Suprapubic skin (tissue), 4 donors: Measurements from ENCODE around the gene POLRMT. TPM values are rescaled to one million over a fixed set of nuclear protein-coding genes. Genes with fewer than 3 reads are reported as not detected.
A peak's percentile ranks its signal among the peaks of the same experiment; 100 is the strongest.

Experiments
- DNase-seq, 2 donors: peaks; one replicate each; pipeline ENCODE4 v3.0.0-alpha.2; 2019; ENCODE audit warnings: low spot score in 2 of 2
- H3K27ac ChIP-seq: fragments of 200-600 bp; sonication (generic); one replicate; pipeline ENCODE4 v1.5.1; 2019
- H3K27me3 ChIP-seq: fragments of 200-600 bp; sonication (generic); one replicate; pipeline ENCODE4 v1.5.1; 2019
- H3K36me3 ChIP-seq: fragments of 200-600 bp; sonication (generic); one replicate; pipeline ENCODE4 v1.5.1; 2019
- H3K4me1 ChIP-seq: fragments of 200-600 bp; sonication (generic); one replicate; pipeline ENCODE4 v1.5.1; 2019
- H3K4me3 ChIP-seq: fragments of 200-600 bp; sonication (generic); one replicate; pipeline ENCODE4 v1.5.1; 2019; ENCODE audit warnings: mild to moderate bottlenecking
- H3K9me3 ChIP-seq: fragments of 200-600 bp; sonication (generic); one replicate; pipeline ENCODE4 v1.5.1; 2019
- EP300 ChIP-seq: sonication (generic); formaldehyde crosslinking; IDR thresholded peaks from one replicate; pipeline ENCODE4 v1.6.1; 2017; ENCODE audit warnings: antibody characterized with exemption
- POLR2A ChIP-seq, 2 donors: fragments of 450-650 bp; IDR thresholded peaks; one replicate each; pipeline ENCODE4 v1.6.1; 2017; ENCODE audit warnings: antibody characterized with exemption in 2 of 2, mild to moderate bottlenecking in 2 of 2, moderate library complexity in 2 of 2
- POLR2AphosphoS5 ChIP-seq, 3 donors: sonication (generic); formaldehyde crosslinking; IDR thresholded peaks; one replicate each; pipeline ENCODE4 v1.6.1; 2017; ENCODE audit warnings: antibody characterized with exemption in 3 of 3
- WGBS: methylation state at CpG from one replicate; pipeline ENCODE4 v1.1.5; 2018; 5-methylcytosine and 5-hydroxymethylcytosine counted together
- total RNA-seq, 4 donors: library from RNA; depleted of rRNA; stranded (reverse); fragments of >200 nt; gene quantifications; one replicate each; pipeline ENCODE4 v1.1.0, GENCODE V29; 2016
- TF ChIP-seq, protein P1 (sequence below), 2 donors: fragments of 200-600 bp in 1 of 2; fragments of 450-650 bp in 1 of 2; sonication (generic) in 1 of 2; IDR thresholded peaks; one replicate each; pipeline ENCODE4 v1.5.1; 2016 to 2019; ENCODE audit warnings: antibody characterized with exemption in 2 of 2, mild to moderate bottlenecking in 1 of 2, moderate library complexity in 1 of 2

Gene POLRMT
- total RNA-seq, 4 donors from 2014 or later = 26.0 to 60.4 (median 46.3) TPM

DNA sequence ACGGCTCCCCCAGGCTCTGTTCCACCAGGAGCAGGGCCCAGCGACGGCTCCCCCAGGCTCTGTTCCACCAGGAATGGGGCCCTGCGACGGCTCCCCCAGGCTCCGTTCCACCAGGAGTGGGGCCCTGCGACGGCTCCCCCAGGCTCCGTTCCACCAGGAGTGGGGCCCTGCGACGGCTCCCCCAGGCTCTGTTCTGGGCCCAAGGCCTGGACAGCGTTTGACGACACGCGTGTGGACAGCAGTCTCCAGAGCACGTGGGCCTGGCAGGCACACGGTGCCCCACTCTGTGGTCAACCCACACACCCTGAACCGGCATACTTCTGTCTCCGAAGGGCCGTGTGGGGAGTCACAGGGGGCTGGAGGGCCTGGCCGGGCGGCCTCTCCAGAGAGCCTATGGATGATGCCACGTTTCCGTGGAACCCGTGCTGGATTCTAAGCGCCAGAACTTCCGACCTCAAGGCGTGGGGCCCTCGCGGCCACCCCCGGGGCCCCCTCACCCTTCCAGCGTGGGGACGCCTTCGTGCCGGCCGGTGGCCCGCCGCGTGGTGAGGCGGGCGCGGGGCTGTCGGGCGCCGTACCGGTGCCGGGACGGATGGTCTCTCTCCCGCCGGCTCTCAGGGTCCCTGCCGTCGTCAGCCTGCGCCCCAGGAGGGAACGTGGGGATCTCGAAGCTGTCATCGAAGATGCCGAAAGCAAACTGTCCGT, 17.9 kb upstream of the POLRMT start:
- WGBS = 97% methylated on average over 40 of the region's 58 CpGs
- no peak for DNase-seq
- no peak for TF ChIP-seq POLR2AphosphoS5 (IDR thresholded peaks at IDR 0.05)
- TF ChIP-seq, protein P1, sequence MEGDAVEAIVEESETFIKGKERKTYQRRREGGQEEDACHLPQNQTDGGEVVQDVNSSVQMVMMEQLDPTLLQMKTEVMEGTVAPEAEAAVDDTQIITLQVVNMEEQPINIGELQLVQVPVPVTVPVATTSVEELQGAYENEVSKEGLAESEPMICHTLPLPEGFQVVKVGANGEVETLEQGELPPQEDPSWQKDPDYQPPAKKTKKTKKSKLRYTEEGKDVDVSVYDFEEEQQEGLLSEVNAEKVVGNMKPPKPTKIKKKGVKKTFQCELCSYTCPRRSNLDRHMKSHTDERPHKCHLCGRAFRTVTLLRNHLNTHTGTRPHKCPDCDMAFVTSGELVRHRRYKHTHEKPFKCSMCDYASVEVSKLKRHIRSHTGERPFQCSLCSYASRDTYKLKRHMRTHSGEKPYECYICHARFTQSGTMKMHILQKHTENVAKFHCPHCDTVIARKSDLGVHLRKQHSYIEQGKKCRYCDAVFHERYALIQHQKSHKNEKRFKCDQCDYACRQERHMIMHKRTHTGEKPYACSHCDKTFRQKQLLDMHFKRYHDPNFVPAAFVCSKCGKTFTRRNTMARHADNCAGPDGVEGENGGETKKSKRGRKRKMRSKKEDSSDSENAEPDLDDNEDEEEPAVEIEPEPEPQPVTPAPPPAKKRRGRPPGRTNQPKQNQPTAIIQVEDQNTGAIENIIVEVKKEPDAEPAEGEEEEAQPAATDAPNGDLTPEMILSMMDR (IDR thresholded peaks at IDR 0.05) = no peak
- no peak for TF ChIP-seq EP300
- no peak for TF ChIP-seq POLR2A (IDR thresholded peaks at IDR 0.05)
- no peaks in the 10 kb centered on the region for H3K9me3 ChIP-seq
- no peak overlapping the region for H3K27ac ChIP-seq
- H3K36me3 ChIP-seq = peaks cover 78% of the 10 kb centered on the region
- peaks cover 7% of the 10 kb centered on the region for H3K4me1 ChIP-seq
- H3K27me3 ChIP-seq = no peaks in the 10 kb centered on the region
- H3K4me3 ChIP-seq = no peak overlapping the region

DNA sequence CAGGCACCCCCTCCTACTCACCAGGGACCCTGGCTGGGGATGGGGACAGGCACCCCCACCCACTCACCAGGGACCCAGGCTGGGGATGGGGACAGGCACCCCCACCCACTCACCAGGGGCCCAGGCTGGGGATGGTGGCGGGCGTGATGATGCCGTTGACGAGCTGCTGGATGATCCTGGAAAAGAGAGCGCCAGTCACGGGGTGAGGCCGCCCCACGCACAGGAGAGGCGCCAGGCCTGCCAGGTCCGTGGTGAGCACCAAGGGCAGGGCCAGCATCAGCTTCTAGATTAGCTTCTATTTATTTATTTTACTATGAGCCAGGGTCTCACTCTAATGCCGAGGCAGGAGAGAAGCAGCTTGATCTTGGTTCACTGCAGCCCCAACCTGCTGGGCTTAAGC, 16.8 kb upstream of the POLRMT start:
- DNase-seq = no peak
- WGBS = 90% methylated on average over 2 of the region's 11 CpGs
- H3K36me3 ChIP-seq = peaks cover 90% of the 10 kb centered on the region

DNA sequence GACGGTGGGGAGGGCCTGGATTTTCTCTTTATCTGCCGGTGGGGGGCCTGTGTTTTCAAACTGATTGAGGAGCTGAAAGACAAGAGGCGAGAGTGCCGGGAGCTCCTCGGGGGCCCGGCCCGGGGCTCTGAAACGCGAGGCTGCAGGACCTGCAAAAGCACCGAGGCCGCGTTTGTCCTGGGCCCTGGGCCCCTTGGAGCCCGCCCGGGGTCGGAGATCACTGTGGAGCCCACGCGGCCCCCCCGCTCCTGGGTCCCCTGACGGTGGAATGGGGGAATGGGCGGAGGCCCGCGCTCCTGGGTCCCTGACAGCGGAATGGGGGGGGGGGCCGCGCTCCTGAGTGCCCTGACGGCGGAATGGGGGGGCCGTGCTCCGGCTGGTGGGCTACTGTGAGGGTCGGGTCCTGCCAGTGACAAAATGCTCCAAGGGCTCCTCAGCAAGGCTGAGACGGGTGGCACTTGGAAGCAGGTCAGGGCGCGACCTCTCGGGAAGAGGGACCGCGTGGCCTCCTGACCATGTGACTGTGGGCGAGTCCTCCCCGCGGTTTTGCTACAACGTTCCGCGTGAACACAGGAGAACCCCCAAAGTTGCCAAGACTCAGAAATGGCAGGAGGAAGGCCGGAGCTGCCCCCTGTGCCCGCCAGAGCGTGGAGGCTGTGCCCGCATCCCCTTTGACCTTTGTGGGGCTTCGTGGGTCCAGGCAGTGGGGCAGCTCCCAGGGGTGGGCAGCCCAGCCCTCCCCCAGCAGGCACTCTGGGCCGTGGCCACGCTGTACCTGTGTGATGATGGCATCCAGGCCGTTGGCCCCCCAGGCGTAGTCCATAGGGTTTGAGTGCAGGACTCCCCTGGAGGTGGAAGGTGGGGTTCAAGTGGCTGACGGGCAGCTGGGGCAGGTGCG, 15.8 kb upstream of the POLRMT start:
- H3K9me3 ChIP-seq = no peaks in the 10 kb centered on the region
- H3K4me3 ChIP-seq = no peak overlapping the region
- TF ChIP-seq POLR2A (IDR thresholded peaks at IDR 0.05) (no peak), POLR2AphosphoS5 (IDR thresholded peaks at IDR 0.05) (no peak), EP300 (no peak)
- TF ChIP-seq, protein P1 (IDR thresholded peaks at IDR 0.05) = no peak
- H3K27me3 ChIP-seq = no peaks in the 10 kb centered on the region
- H3K27ac ChIP-seq = no peak overlapping the region
- 93% methylated on average over 16 of the region's 53 CpGs for WGBS
- peak in 1 of 2 donors; percentile 65 for DNase-seq
- H3K36me3 ChIP-seq = peaks cover 95% of the 10 kb centered on the region
- H3K4me1 ChIP-seq = no peaks in the 10 kb centered on the region

More for the DNA sequence above, 16.8 kb upstream of the POLRMT start:
- H3K4me1 ChIP-seq = no peaks in the 10 kb centered on the region
- H3K27ac ChIP-seq = no peak overlapping the region
- no peaks in the 10 kb centered on the region for H3K27me3 ChIP-seq
- no peak overlapping the region for H3K4me3 ChIP-seq
- no peaks in the 10 kb centered on the region for H3K9me3 ChIP-seq
- TF ChIP-seq EP300 (no peak), POLR2AphosphoS5 (IDR thresholded peaks at IDR 0.05) (no peak), POLR2A (IDR thresholded peaks at IDR 0.05) (no peak)
- TF ChIP-seq, protein P1 (IDR thresholded peaks at IDR 0.05) = no peak

DNA sequence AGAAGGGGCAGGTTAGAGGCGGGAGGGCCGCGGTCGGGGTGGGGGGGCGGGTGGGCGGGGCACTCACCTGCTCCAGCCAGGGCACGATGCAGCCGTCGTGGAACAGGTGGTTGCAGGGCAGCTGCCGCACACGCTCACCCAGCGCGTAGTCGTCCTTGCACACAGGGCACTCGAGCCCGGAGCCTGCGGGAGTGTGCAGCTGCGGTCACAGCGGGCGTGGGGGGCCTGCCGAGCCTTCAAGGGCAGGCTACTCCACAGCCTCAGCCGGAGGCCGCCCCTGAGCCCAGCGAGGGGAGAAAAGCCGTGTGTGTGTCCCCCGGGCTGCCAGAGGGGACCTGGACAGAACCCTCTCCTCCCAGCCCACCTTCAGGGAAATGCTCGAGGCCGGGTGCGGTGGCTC, 15.0 kb upstream of the POLRMT start:
- Histone ChIP-seq H3K27ac (no peak overlapping the region), H3K36me3 (peaks cover 87% of the 10 kb centered on the region), H3K4me1 (no peaks in the 10 kb centered on the region), H3K9me3 (no peaks in the 10 kb centered on the region), H3K27me3 (no peaks in the 10 kb centered on the region), H3K4me3 (no peak overlapping the region)
- DNase-seq = no peak
- WGBS = 91% methylated on average over 16 of the region's 29 CpGs
- TF ChIP-seq POLR2AphosphoS5 (IDR thresholded peaks at IDR 0.05) (no peak), POLR2A (IDR thresholded peaks at IDR 0.05) (no peak), EP300 (no peak)
- TF ChIP-seq, protein P1 (IDR thresholded peaks at IDR 0.05) = no peak
